Measurements from ENCODE around the gene PPP1R15A.
"Not testable (repeated sequence)": the region's sequence is repeated elsewhere in the genome, so short reads cannot be mapped to it uniquely, and the experiment has no call there.

The PPP1R15A gene

GRCh38 chr19:48915757-48916156 is 43.5 kb downstream of the PPP1R15A start:
- no peak for DNase-seq

GRCh38 chr19:48918071-48918470 is 45.9 kb downstream of the PPP1R15A start:
- no peak for DNase-seq

GRCh38 chr19:48918801-48919247 is 46.6 kb downstream of the PPP1R15A start:
- DNase-seq, result no peak

GRCh38 chr19:48919271-48919670 is 47.0 kb downstream of the PPP1R15A start:
- DNase-seq, result not testable (repeated sequence)

- DNase-seq, result no peak
These were observed 48.7 kb downstream of the PPP1R15A start for GRCh38 chr19:48920949-48921348.

GRCh38 chr19:48921721-48922500 is 49.7 kb downstream of the PPP1R15A start:
- DNase-seq, result no peak

GRCh38 chr19:48922548-48923490 is 50.6 kb downstream of the PPP1R15A start:
- no peak for DNase-seq

- no peak for DNase-seq
These were observed 53.1 kb downstream of the PPP1R15A start for GRCh38 chr19:48925240-48925843.
